Measurements from ENCODE around the gene RNMT.

GRCh38 chr18:13775058-13775457 lies 48.6 kb downstream of the RNMT start:
- TF ChIP-seq CTCF (IDR thresholded peaks at IDR 0.05) (no peak), POLR2A (IDR thresholded peaks at IDR 0.05) (no peak)

Measured in heart left ventricle (tissue), 13 donors.